NCI-H2196 (cell line): ENCODE measurements around the gene CMSS1.

ENCODE experiments used
- DNase-seq: peaks from one replicate; lab custom pipeline; 2025; ENCODE audit not compliant: unreplicated experiment; lab: John Stamatoyannopoulos, UW

CMSS1 gene

GRCh38 chr3:99954914-99955644 lies 137.4 kb downstream of the CMSS1 start:
- DNase-seq: no peak

GRCh38 chr3:99955773-99956562 lies 138.3 kb downstream of the CMSS1 start:
- no peak for DNase-seq

DNA sequence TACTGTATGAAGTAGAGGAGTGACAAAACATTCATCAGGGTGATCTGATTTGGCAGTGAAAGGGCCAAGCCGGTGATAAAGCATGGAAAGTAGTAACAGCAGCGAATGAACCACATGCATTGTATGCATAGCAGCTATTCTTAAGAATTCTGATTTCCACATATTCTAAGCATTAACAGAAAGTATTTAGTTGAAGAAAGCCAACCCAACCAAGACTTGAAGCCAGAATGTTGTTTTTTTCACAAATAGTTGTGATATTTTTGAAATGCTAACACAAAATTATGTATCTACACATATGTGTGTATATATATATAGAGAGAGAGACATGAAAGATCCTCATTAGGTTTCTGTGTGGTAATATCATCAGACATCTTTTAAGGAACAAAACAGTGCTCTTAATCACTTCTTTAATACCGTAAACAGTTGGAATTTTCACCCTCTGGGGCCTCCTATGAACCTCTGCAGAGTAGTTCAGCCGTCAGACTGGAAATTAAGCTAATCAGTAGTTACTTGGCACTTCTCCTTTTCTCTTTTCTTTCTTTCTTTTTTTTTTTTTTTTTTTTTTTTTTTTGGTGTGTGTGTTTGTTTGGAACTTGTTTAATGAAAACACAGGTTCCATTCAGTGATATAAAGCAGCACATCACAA lies 139.6 kb downstream of the CMSS1 start:
- no peak for DNase-seq

GRCh38 chr3:99958222-99958912 lies 140.7 kb downstream of the CMSS1 start:
- no peak for DNase-seq

GRCh38 chr3:99960123-99960878 lies 142.6 kb downstream of the CMSS1 start:
- DNase-seq: no peak

DNA sequence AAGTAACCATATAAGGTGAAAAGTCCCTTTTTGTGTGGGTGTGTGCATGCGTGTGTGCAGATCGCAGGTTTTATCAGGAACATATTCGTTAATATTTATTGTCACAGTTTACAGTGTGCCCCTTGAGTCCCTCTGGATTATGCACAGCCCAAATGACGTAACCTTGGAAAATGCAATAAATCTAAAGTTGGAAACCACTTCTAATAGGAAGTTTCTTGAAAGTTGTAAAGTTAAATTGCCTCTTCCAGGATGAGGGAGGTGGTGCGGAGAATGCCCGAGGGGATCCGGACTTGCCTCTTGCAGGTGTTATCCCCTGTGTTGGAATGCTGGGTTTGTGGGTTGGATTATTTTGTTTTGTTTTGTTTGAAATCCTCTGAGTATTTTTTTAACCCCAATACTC lies 143.3 kb downstream of the CMSS1 start:
- no peak for DNase-seq

DNA sequence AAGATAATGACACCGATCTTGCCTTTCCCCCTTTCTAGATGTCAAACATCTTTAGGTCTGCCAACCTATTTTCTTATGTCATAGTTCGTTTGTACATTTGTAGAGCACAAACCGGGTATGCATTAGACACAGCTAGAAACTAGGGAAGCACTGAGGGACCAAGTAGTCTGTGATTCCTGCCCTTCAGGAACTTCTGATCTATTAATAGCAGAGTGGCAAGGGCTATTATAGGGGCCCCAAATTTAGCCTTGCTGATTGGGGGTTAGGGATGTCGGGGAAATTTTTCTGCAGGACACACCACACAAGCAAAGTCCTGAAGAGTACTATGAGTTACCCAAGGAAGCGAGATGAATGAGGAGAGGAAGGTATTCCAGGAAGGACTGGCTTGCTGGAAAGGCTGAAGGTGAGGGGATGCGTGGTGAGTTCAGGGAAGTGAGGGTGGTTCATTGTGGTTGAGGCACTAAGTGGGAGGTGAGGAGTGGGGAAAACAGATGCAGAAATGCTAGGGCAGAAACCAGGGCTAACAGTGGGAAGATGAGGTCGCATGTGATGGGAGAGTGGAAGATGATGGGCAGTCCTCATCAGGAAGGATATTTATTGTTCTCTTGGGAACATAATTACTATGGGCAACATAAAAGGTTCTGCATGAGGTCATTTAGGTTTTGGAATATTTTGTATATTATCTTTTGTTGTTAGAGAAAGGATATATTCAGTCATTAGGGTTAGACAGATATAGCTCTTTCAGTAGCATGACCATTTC lies 144.3 kb downstream of the CMSS1 start:
- no peak for DNase-seq

DNA sequence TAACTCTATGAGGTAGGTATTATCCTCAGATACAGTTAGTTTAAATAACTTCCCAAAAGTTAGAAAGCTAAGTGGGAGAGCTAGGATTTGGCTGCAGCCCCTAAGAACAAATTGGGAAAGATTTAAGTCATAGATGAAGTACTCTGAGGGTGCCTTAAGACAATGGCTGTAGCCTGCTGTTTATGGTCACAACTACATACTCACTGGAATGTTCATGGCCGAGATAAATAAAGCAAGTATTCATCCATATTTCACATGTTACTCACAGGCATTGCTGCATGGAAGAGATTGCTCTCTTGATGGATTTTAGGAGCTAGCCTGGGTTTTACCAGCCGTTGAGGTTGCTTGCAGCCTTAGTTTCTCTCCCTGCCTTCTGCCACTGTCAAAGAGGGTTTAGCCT lies 145.0 kb downstream of the CMSS1 start:
- DNase-seq: no peak

- DNase-seq: no peak
Measured at GRCh38 chr3:99965077-99965476, 147.4 kb downstream of the CMSS1 start.

DNA sequence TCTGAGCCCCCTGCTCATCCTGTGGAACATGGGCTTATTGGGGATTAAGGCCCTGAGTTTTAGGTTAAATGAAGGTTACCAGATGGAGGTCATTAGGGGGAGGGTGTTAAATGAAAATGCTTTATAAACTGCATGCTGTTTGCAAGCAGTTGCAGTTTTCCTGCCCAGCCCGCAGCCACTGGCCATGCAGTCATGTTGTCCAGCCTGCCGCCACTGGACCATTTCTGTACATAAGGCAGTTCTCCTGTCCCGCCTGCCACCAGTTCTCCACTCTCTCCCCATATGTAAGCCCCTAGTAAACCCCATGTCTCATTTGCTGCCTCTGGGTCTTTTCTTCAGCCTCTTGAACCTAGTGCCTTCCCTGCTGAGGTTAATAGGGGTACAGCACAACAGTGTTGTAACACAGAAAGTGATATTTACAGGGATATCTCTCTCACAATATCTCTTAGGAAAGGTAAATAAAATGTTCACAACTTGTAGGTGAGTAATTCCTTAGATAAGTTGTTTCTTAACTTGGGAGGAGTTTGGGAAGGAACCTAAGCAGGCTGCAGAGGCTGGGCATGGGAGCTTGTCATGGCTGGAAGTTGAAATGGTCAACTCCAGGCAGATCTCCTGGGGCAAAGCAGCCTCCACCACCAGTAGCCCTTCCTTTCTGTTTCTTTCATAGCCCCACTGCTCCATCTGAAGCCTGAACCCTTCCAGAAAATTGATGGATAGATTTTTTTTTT lies 148.2 kb downstream of the CMSS1 start:
- DNase-seq: no peak

- no peak for DNase-seq
Measured at GRCh38 chr3:99966662-99967416, 149.2 kb downstream of the CMSS1 start.

- no peak for DNase-seq
Measured at GRCh38 chr3:99967796-99968195, 150.1 kb downstream of the CMSS1 start.

DNA sequence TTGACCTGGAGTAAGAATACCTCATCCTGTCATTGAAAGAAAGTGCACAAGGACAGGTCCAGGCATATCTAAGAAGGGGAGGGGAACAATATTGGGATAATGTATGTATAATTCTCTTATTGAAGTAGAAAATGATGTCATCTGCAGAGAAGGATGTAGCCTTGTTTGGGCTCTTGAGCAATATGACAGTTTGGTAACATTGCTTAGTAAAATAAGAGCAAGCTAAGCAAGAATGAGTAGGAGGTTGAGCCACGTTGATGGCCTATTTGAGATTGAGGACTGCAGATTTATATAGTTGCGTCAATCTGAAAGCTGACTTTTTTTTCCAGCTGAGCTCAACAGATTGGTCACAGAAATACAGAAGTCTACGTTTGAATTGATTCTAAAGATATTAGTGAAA lies 151.5 kb downstream of the CMSS1 start:
- no peak for DNase-seq

GRCh38 chr3:99970198-99970597 lies 152.5 kb downstream of the CMSS1 start:
- DNase-seq: no peak

DNA sequence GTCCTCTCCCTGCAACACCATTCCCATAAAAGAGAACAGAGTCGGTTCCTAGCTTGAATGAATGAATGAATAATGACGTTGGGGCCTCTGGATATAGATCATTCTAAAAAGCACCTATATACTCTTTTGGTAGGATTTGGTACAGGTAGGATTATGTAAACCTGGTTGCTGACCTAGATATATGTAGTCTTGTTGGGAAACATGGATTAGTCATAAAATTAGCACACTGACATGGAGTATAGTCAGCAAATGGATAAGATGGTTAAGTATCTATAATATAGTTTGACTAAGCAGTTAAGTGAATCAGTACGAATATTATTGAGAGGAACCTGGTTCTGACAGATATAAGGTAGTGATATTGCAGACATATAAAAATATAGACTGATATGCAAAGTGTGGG lies 154.1 kb downstream of the CMSS1 start:
- DNase-seq: no peak

DNA sequence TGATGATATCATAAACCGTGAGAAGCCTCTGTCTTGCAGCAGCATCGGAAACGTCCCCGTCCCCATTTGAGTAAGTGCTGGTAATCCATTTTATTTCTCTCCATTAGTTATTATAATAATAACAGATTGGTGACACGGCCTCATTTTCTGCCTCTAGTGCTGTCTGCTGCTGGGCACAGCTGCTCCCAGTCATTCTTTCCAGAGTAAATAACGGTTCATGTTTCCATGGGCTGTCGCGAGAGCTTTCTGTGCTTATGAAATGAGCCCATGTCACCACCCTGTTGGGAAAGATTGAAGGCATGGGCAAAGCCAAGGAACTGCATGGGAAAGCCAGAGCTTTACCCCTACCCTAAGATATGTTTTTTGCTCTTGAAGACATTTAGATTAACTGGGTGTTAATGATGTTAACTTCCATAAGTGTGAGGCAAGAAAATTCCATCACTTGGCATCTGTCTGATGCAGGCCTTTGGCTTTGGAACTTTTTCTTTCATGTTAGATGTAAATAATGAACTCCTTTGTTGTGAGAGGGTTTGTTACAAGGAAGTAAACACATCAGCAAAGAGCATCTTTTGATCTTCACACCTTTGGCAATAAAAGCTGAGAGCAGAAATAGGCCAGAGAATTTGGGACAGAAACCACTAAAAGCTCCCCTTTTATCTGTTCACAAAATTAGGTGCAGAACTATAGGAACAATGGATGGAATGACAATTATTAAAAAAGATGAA lies 154.9 kb downstream of the CMSS1 start:
- DNase-seq: no peak

DNA sequence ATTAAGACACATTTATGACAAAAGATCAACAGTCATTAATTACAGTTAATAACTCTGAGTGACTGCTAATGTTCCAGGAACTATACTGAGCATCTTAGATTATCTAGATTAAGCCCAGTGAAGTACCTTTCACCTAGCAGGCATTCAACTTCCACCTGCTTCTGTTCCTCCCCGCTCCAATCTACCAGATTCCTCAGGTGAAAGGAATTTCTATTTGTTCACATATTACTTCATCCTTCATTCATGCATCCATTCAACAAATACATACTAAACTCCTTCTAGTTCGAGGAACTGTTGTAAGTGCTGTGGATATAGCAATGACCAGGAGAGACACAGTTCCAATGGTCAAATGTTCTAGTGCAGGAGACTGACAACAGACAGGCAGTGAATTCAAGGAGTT lies 157.3 kb downstream of the CMSS1 start:
- DNase-seq: no peak

DNA sequence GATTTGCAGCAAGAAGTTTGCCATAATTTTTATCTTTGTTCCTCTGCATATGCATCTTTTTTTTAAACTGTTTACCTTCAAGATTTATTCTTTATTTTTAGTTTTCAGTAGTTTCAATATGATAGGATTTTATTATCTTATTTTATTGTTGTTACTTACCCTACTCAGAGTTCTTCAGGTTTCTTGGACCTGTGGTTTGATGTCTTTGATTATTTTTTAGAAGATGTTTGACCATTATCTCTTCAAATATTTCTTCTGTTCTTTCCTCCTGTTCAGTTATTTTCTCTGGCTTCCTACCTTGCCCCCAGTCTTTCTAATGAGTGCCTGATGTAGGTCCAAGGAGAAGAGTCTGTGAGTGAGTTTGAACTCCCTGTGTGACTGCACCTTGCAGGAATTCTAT lies 158.9 kb downstream of the CMSS1 start:
- no peak for DNase-seq
